ENCODE data around the gene SPATA33. TPM values are rescaled to one million over a fixed set of nuclear protein-coding genes. Genes with fewer than 3 reads are reported as not detected.
"Not testable (repeated sequence)": the region's sequence is repeated elsewhere in the genome, so short reads cannot be mapped to it uniquely, and the experiment has no call there.

Gene SPATA33
- total RNA-seq, 1 experiment from 2014 or later = 23.5 TPM

DNA sequence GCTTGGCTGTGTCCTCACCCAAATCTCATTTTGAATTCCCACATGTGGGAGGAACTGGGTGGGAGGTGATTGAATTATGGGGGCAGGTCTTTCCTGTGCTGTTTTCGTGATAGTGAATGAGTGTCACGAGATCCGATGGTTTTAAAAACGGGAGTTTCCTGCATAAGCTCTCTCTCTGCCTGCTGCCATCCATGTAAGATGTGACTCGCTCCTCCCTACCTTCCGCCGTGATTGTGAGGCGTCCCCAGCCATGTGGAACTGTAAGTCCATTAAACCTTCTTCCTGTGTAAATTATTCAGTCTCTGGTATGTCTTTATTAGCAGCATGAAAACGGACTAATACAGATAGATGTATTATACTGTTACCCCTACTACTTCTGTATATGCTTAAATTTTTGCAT lies 3.6 kb downstream of the SPATA33 start:
- DNase-seq = no peak
- no peak overlapping the region for H3K4me3 Mint-ChIP-seq (ENCODE audit: low read depth, unreplicated experiment)
- no peaks in the 10 kb centered on the region for H3K27me3 Mint-ChIP-seq (ENCODE audit: unreplicated experiment)
- CTCF ChIA-PET = no interaction called here
- H3K36me3 Mint-ChIP-seq (ENCODE audit: insufficient read depth, unreplicated experiment) = peaks cover 63% of the 10 kb centered on the region
- TF ChIP-seq, protein P1, sequence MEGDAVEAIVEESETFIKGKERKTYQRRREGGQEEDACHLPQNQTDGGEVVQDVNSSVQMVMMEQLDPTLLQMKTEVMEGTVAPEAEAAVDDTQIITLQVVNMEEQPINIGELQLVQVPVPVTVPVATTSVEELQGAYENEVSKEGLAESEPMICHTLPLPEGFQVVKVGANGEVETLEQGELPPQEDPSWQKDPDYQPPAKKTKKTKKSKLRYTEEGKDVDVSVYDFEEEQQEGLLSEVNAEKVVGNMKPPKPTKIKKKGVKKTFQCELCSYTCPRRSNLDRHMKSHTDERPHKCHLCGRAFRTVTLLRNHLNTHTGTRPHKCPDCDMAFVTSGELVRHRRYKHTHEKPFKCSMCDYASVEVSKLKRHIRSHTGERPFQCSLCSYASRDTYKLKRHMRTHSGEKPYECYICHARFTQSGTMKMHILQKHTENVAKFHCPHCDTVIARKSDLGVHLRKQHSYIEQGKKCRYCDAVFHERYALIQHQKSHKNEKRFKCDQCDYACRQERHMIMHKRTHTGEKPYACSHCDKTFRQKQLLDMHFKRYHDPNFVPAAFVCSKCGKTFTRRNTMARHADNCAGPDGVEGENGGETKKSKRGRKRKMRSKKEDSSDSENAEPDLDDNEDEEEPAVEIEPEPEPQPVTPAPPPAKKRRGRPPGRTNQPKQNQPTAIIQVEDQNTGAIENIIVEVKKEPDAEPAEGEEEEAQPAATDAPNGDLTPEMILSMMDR (IDR thresholded peaks at IDR 0.05; ENCODE audit: unreplicated experiment) = no peak
- peaks cover under 1% of the 10 kb centered on the region for H3K9me3 Mint-ChIP-seq (ENCODE audit: low read depth, unreplicated experiment)
- intact Hi-C loops (cut with micrococcal nuclease; ENCODE audit: unreplicated experiment) = no loop called here
- H3K4me1 Mint-ChIP-seq (ENCODE audit: low read depth, unreplicated experiment) = peaks cover 13% of the 10 kb centered on the region
- H3K27ac Mint-ChIP-seq (ENCODE audit: unreplicated experiment) = no peak overlapping the region
- no TSS peak for BruUV-seq (replicated peaks)

DNA sequence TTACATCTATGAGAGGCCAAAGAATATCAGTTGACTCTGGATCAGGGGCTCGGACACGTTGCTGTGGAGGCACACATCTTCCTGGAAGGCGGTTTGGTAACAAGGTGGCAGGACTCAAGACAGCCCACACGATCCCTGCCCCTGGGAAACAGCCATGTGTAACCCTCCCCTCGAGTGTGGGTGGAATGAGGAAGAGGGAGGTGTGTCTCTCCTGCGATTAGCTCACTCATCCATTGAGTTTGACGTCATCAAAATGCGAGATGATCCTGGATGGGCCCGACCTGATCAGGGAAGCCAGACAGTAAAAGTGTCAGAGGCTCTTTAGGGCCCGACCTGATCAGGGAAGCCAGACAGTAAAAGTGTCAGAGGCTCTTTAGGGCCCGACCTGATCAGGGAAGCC lies 6.6 kb downstream of the SPATA33 start:
- H3K4me1 Mint-ChIP-seq (ENCODE audit: low read depth, unreplicated experiment); H3K9me3 Mint-ChIP-seq (ENCODE audit: low read depth, unreplicated experiment); BruUV-seq (replicated peaks); intact Hi-C loops (cut with micrococcal nuclease; ENCODE audit: unreplicated experiment); H3K4me3 Mint-ChIP-seq (ENCODE audit: low read depth, unreplicated experiment); CTCF ChIA-PET; H3K27ac Mint-ChIP-seq (ENCODE audit: unreplicated experiment); H3K27me3 Mint-ChIP-seq (ENCODE audit: unreplicated experiment); DNase-seq: not testable (repeated sequence)
- H3K36me3 Mint-ChIP-seq (ENCODE audit: insufficient read depth, unreplicated experiment) = peaks cover 33% of the 10 kb centered on the region

DNA sequence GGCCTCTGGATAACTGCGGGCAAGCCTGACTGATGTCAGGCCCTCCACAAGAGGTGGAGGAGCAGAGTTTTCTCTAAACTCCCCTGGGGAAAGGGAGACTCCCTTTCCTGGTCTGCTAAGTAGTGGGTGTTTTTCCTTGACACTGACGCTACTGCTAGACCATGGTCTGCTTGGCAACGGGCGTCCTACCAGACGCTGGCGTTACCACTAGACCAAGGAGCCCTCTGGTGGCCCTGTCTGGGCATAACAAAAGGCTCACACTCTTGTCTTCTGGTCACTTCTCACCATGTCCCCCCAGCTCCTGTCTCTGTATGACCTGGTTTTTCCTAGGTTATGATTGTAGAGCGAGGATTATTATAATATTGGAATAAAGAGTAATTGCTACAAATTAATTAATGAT lies 9.4 kb downstream of the SPATA33 start:
- H3K27ac Mint-ChIP-seq (ENCODE audit: unreplicated experiment); H3K4me1 Mint-ChIP-seq (ENCODE audit: low read depth, unreplicated experiment); DNase-seq; intact Hi-C loops (cut with micrococcal nuclease; ENCODE audit: unreplicated experiment); H3K4me3 Mint-ChIP-seq (ENCODE audit: low read depth, unreplicated experiment); H3K27me3 Mint-ChIP-seq (ENCODE audit: unreplicated experiment); CTCF ChIA-PET; BruUV-seq (replicated peaks); H3K9me3 Mint-ChIP-seq (ENCODE audit: low read depth, unreplicated experiment): not testable (repeated sequence)
- H3K36me3 Mint-ChIP-seq (ENCODE audit: insufficient read depth, unreplicated experiment) = peaks cover 24% of the 10 kb centered on the region

DNA sequence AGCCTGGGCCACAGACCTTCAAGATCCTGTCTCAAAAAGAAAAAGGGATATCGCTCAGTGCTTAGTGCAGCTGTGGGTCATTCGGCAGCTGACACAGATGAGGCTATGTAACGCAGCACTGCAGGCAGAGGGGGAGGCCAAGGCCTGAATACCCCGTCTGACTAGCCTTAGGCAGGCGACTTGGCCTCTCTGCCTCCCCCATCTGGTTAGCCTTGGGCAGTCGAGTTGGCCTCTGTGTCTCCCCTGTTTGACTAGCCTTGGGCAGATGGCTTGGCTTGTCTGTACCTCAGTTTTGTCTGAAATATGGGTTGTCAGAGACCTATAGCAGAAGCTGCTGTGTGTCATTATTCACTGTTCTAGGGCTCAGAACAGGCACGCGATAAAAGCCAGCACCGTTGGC lies 10.0 kb downstream of the SPATA33 start:
- CTCF ChIA-PET = no interaction called here
- peaks cover 24% of the 10 kb centered on the region for H3K36me3 Mint-ChIP-seq (ENCODE audit: insufficient read depth, unreplicated experiment)
- H3K4me3 Mint-ChIP-seq (ENCODE audit: low read depth, unreplicated experiment) = no peak overlapping the region
- TF ChIP-seq, protein P1 (IDR thresholded peaks at IDR 0.05; ENCODE audit: unreplicated experiment) = no peak
- intact Hi-C loops (cut with micrococcal nuclease; ENCODE audit: unreplicated experiment) = no loop called here
- no TSS peak for BruUV-seq (replicated peaks)
- peaks cover 6% of the 10 kb centered on the region for H3K9me3 Mint-ChIP-seq (ENCODE audit: low read depth, unreplicated experiment)
- no peaks in the 10 kb centered on the region for H3K4me1 Mint-ChIP-seq (ENCODE audit: low read depth, unreplicated experiment)
- H3K27me3 Mint-ChIP-seq (ENCODE audit: unreplicated experiment) = no peaks in the 10 kb centered on the region
- no peak overlapping the region for H3K27ac Mint-ChIP-seq (ENCODE audit: unreplicated experiment)
- DNase-seq = no peak

DNA sequence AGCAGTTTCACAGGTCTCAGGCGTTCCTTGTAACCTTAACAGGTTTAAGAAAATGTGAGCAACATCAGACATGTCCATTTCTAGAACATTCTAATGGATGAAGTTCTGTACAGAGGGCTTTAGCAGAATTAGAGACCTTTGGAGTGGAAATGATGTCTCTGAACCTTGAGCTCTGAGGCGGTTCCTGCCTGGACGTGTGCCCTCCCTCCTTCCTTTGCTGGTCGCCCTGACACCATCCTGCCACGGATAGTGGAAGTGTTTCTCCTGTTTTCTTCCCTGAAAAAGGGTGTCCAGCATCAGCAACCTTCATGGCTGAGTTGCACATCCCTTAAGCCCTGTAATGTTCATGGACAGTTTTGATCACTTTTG lies 11.1 kb downstream of the SPATA33 start:
- Mint-ChIP-seq H3K9me3 (ENCODE audit: low read depth, unreplicated experiment) (peaks cover 6% of the 10 kb centered on the region), H3K27ac (ENCODE audit: unreplicated experiment) (no peak overlapping the region), H3K4me3 (ENCODE audit: low read depth, unreplicated experiment) (no peak overlapping the region), H3K36me3 (ENCODE audit: insufficient read depth, unreplicated experiment) (peaks cover 14% of the 10 kb centered on the region), H3K27me3 (ENCODE audit: unreplicated experiment) (no peaks in the 10 kb centered on the region), H3K4me1 (ENCODE audit: low read depth, unreplicated experiment) (no peaks in the 10 kb centered on the region)
- no TSS peak for BruUV-seq (replicated peaks)
- CTCF ChIA-PET = no interaction called here
- TF ChIP-seq, protein P1 (IDR thresholded peaks at IDR 0.05; ENCODE audit: unreplicated experiment) = no peak
- intact Hi-C loops (cut with micrococcal nuclease; ENCODE audit: unreplicated experiment) = no loop called here
- DNase-seq = no peak
